HG02884 (cell line): ENCODE measurements around the gene KIF5C.
"Not testable (repeated sequence)": the region's sequence is repeated elsewhere in the genome, so short reads cannot be mapped to it uniquely, and the experiment has no call there.

Experiments
- ATAC-seq: cut with Tn5 transposase; IDR thresholded peaks from one replicate; pipeline ENCODE4 v1.9.1; 2021; ENCODE audit warnings: mild to moderate bottlenecking, moderate library complexity; ENCODE audit not compliant: unreplicated experiment

The KIF5C gene

GRCh38 chr2:148874868-148875341 is at the start of gene KIF5C:
KIF5C (plus strand) TSS chr2:148875227; CDS start chr2:148875618, 391 bp downstream.
- ATAC-seq = peak; percentile 89

GRCh38 chr2:148826791-148827190 is 48.2 kb upstream of the KIF5C start:
- no peak for ATAC-seq

- no peak for ATAC-seq
These were observed 46.1 kb upstream of the KIF5C start for GRCh38 chr2:148828941-148829340.

- no peak for ATAC-seq
These were observed 45.4 kb upstream of the KIF5C start for GRCh38 chr2:148829618-148830017.

GRCh38 chr2:148832637-148833036 is 42.4 kb upstream of the KIF5C start:
- ATAC-seq = no peak

GRCh38 chr2:148842050-148842449 is 33.0 kb upstream of the KIF5C start:
- ATAC-seq = no peak

GRCh38 chr2:148848146-148848545 is 26.9 kb upstream of the KIF5C start:
- ATAC-seq = no peak

GRCh38 chr2:148853458-148853857 is 21.6 kb upstream of the KIF5C start:
- ATAC-seq = no peak

GRCh38 chr2:148860037-148860436 is 15.0 kb upstream of the KIF5C start:
- ATAC-seq = no peak

- ATAC-seq = no peak
These were observed 13.7 kb upstream of the KIF5C start for GRCh38 chr2:148861367-148861766.

GRCh38 chr2:148862478-148862877 is 12.5 kb upstream of the KIF5C start:
- not testable (repeated sequence) for ATAC-seq

- ATAC-seq = no peak
These were observed 9.5 kb upstream of the KIF5C start for GRCh38 chr2:148865512-148865911.

GRCh38 chr2:148866091-148866490 is 8.9 kb upstream of the KIF5C start:
- ATAC-seq = no peak

GRCh38 chr2:148867079-148867769 is 7.8 kb upstream of the KIF5C start:
- ATAC-seq = no peak

- ATAC-seq = peak; percentile 21
These were observed 492 bp downstream of the KIF5C start for GRCh38 chr2:148875387-148876051.

- ATAC-seq = no peak
These were observed 1.2 kb downstream of the KIF5C start for GRCh38 chr2:148876202-148876594.

GRCh38 chr2:148876595-148877402 is 1.8 kb downstream of the KIF5C start:
- peak; percentile 24 for ATAC-seq

GRCh38 chr2:148877403-148877740 is 2.3 kb downstream of the KIF5C start:
- ATAC-seq = no peak

GRCh38 chr2:148880636-148881035 is 5.6 kb downstream of the KIF5C start:
- no peak for ATAC-seq

GRCh38 chr2:148882051-148882450 is 7.0 kb downstream of the KIF5C start:
- no peak for ATAC-seq

GRCh38 chr2:148885209-148885608 is 10.2 kb downstream of the KIF5C start:
- no peak for ATAC-seq

GRCh38 chr2:148885988-148886387 is 11.0 kb downstream of the KIF5C start:
- ATAC-seq = no peak
